C4-2B (cell line): Measurements from ENCODE around the gene POLR3C.

ENCODE experiments used
- H3K27ac ChIP-seq: fragments of 450-650 bp; 2 replicates; pipeline ENCODE4 v1.5.1; 2017
- CTCF ChIP-seq: fragments of 450-650 bp; conservative IDR thresholded peaks from 2 replicates; pipeline ENCODE4 v1.5.1; 2017; ENCODE audit warnings: mild to moderate bottlenecking
- ZFX ChIP-seq: fragments of 450-650 bp; IDR thresholded peaks from 2 replicates; pipeline ENCODE4 v1.6.1; 2017

POLR3C gene

GRCh38 chr1:145823565-145824498 lies at the start of gene POLR3C, which contains the start of gene RNF115:
Gene POLR3C (plus strand): TSS chr1:145824200. CDS start chr1:145825777, 1,577 bp downstream.
Gene RNF115 (minus strand): TSS chr1:145824095. CDS start chr1:145823873, 222 bp downstream.
- H3K27ac ChIP-seq, result peak within 1 kb of the TSS; percentile 81
- TF ChIP-seq ZFX (peak; percentile 93), CTCF (no peak; the same call in 1 of the 2 replicates)

- H3K27ac ChIP-seq, result no peak overlapping the region
- TF ChIP-seq ZFX, result no peak
- TF ChIP-seq CTCF, result no peak
Observed at GRCh38 chr1:145777357-145778145, 46.4 kb upstream of the POLR3C start.

GRCh38 chr1:145778146-145778540 lies 45.9 kb upstream of the POLR3C start:
- no peak for TF ChIP-seq ZFX
- no peak for TF ChIP-seq CTCF
- H3K27ac ChIP-seq, result no peak overlapping the region

- no peak overlapping the region for H3K27ac ChIP-seq
- TF ChIP-seq CTCF (no peak), ZFX (no peak)
Observed at GRCh38 chr1:145782272-145783099, 41.5 kb upstream of the POLR3C start.

GRCh38 chr1:145784409-145784808 lies 39.6 kb upstream of the POLR3C start:
- no peak overlapping the region for H3K27ac ChIP-seq
- TF ChIP-seq ZFX, result no peak
- no peak for TF ChIP-seq CTCF

- TF ChIP-seq CTCF, result no peak
- no peak for TF ChIP-seq ZFX
- H3K27ac ChIP-seq, result no peak overlapping the region
Observed at GRCh38 chr1:145785547-145785946, 38.5 kb upstream of the POLR3C start.
